HG02798 (cell line): Measurements from ENCODE around the gene ESCO1.
"Not testable (repeated sequence)": the region's sequence is repeated elsewhere in the genome, so short reads cannot be mapped to it uniquely, and the experiment has no call there.

Source experiments
- ATAC-seq: cut with Tn5 transposase; IDR thresholded peaks from one replicate; pipeline ENCODE4 v1.9.1; 2021; ENCODE audit warnings: mild to moderate bottlenecking; ENCODE audit not compliant: unreplicated experiment, poor library complexity

Gene ESCO1

GRCh38 chr18:21592361-21592760, 8.1 kb downstream of the ESCO1 start:
- not testable (repeated sequence) for ATAC-seq

- no peak for ATAC-seq
Measured at GRCh38 chr18:21584391-21584790, 16.1 kb downstream of the ESCO1 start.

GRCh38 chr18:21575656-21576055, 24.8 kb downstream of the ESCO1 start:
- no peak for ATAC-seq

DNA sequence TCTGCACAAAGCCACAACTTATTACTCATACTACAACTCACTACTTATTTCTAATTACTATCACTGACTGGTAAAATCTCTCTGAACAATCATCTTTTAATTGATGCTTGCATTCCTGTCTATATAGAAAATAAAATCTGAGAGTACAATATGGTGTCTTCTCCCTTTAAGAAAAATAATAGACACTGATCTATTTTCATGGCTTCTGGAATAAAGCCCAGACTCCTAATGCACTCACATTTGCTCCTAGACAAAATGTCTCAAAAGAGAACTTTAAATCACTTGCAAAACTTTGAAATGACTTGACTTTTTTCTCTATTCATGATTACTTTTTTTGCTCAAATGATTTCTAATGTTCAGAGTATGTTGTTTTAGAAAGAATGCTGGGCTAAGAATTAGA, 28.7 kb downstream of the ESCO1 start:
- ATAC-seq: no peak

GRCh38 chr18:21559195-21559594, 41.3 kb downstream of the ESCO1 start:
- no peak for ATAC-seq

DNA sequence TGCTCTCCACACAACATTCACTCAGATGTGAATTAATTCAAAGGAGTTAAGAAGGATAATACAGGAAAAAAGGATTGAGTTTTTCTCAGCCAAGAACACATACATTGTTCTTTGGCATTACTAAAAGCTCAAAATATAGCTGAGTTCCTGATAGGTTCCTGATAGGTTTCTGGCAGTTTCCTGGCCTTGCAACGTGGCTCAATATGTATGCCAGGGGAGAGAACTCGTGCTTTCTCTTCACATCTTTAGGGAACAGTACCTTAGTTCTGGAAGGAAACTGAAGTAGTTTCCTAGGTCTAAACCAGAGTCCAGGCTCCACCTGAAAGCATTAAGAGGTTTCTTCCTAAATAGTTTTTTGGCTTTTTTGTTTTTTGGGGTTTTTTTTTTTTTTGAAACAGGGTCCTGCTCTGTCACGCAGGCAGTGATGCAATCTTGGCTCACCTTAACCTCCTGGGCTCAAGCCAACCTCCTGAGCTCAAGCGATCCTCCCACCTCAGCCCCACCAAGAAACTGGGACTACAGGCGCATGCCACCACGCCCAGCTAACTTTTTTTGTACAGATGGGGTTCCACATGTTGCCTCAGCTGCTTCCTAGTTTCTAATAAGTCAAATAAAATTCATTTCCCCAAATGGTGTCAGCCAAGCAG, 42.8 kb downstream of the ESCO1 start:
- ATAC-seq: no peak

DNA sequence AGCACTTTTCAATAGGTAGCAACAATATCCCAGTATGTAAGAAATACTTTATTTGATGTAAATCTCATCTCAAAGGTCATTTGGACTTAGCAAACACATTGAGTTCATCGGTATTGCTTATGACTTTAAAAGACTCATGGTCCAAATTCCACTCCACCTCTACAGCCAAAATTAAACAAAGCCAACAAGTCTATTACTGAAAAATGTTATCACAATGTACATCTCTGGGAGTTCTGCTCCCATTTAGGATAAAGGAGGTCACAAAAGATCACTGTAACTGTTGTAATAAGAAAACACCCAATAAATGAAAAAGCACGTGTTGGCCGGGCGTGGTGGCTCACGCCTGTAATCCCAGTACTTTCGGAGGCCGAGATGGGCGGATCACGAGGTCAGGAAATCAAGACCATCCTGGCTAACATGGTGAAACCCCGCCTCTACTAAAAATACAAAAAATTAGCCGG, 50.0 kb downstream of the ESCO1 start:
- no peak for ATAC-seq

DNA sequence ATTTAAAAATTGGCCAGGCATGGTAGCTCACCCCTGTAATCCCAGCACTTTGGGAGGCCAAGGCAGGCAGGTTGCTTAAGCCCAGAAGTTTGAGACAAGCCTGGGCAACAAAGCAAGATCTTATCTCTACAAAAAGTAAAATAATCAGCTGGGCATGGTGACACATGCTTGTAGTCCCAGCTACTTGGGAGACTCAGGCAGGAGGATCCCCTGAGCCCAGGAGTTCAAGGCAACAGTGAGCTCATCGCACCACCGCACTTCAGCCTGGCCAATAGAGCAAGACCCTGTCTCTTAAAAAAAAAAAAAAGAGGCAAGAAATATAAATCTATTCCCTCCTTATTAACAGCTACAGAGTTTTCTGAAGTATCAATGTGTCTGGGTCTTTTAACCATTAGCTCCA, 51.9 kb downstream of the ESCO1 start:
- ATAC-seq: no peak

DNA sequence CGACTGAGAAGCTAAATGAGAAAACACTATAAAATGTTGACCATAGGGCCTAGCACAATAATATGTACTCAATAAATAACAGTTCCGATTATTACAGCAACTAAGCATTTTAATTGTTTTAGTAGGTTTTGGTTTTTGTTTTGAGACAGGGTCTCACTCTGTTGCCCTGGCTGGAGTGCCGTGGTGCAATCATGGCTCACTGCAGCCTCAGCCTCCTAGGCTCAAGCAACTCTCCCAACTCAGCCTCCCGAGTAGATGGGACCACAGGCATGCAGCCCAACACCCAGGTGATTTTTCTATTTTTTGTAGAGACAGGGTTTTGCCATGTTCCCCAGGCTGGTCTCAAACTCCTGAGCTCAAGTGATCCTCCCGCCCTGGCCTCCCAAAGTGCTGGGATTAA, 54.1 kb downstream of the ESCO1 start:
- ATAC-seq: no peak

DNA sequence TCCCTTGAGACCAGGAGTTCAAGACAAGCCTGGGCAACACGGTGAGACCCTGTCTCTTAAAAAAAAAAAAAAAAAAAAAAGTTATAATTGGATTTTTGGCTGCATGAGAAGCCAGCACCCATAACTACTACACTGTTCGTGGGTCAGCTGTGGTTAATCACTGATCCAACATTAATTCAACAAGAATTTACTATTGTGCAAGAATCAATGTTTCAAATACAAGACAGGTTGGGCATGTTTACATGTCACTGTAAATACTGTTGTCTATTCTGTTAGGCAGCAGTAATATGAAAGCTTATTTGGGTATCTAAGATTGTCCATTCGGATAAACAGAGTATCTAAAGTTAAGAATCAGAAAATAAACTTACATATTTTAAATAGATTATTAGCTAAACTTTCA, 62.3 kb downstream of the ESCO1 start:
- no peak for ATAC-seq

- no peak for ATAC-seq
Measured at GRCh38 chr18:21534327-21534726, 66.2 kb downstream of the ESCO1 start.

GRCh38 chr18:21526463-21526862, 74.0 kb downstream of the ESCO1 start:
- no peak for ATAC-seq

- ATAC-seq: no peak
Measured at GRCh38 chr18:21525916-21526315, 74.6 kb downstream of the ESCO1 start.

GRCh38 chr18:21522530-21522929, 78.0 kb downstream of the ESCO1 start:
- ATAC-seq: no peak

GRCh38 chr18:21513741-21514140, 86.8 kb downstream of the ESCO1 start:
- no peak for ATAC-seq

DNA sequence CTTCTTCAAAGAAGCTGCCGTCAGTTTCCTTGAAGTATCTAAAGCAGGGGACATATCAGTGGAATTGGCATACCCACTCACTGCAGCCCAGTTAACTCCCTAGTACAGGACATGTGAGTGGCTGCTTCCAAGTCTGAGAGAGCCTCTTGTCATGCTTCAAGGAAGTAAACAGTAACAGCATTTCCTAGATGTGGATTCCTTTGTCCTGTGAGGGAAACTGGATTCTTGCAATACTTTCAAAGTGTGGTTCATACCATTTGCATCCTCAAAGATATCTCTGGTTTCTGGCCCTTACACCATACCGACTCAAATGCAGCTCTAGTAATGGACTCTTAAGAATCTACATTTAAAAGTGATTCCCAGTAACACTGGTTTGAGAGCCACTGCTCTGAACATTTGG, 87.2 kb downstream of the ESCO1 start:
- ATAC-seq: no peak

DNA sequence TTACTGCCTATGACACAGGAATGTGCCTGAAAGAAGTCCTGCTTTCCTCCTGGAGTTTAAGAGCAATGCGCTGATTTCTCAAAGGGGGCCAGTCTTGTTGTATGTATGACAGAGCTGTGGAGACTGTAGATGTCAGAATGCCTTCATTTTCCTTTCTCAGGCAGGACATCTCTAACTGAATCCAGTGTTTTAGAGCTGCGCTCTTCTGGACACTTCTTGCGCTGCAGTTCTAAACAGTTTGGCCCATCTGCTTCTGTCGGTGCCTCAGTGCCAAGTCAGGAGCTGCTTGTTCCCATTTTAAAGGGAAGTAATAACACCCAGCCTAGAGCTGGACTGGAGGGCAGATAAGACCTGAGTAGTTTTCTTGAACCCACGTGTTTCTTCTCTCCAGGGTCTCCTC, 91.4 kb downstream of the ESCO1 start:
- ATAC-seq: no peak

GRCh38 chr18:21507913-21508701, 92.4 kb downstream of the ESCO1 start:
- ATAC-seq: no peak

GRCh38 chr18:21502661-21503060, 97.8 kb downstream of the ESCO1 start:
- no peak for ATAC-seq

DNA sequence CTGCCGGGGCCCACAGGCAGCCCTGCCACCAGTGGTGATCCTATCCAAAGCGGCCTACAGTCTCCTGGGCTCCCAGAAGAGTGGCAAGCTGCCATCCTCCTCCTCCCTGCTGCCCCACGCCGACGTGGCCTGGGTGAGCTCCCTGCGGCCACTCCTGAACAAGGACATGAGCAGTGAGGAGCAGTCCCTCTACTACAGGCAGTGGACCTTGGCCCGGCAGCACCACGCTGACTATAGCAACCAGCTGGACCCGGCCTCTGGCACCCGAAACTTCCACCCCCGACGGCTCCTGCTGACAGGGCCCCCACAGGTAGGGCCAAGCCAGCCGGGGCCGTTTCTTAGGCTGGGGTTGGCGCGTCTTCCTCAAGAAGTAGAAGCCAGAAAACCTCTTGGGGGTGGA, 100.5 kb downstream of the ESCO1 start:
- ATAC-seq: no peak

GRCh38 chr18:21496277-21496835, 104.1 kb downstream of the ESCO1 start:
- ATAC-seq: no peak

DNA sequence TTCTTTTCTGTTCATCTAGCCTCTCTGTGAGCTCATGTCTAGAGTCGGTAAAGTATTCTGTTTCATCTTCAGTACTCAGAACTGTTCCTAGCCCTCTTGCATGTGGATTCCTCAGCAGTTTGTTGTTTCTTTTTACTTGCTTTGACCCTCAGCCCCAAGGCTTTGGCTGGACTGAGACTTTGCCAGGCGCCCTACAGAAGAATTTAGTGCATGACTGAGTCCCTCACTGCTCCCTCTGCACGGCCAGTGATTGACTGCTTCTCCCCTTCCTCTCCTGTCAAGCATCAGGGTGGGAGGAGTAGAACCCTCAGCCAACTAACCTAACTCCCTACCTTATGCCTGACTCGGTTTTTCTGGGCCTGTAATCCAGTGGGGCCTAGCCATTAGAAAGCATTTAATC, 109.8 kb downstream of the ESCO1 start:
- no peak for ATAC-seq
